ENCODE data around the gene PSMA8.
"Not testable (repeated sequence)": the region's sequence is repeated elsewhere in the genome, so short reads cannot be mapped to it uniquely, and the experiment has no call there.

PSMA8 gene

GRCh38 chr18:26134107-26134506 is 438 bp downstream of the PSMA8 start:
- no peak overlapping the region for H3K27ac ChIP-seq
- TF ChIP-seq CTCF (conservative IDR thresholded peaks at IDR 0.05): no peak

DNA sequence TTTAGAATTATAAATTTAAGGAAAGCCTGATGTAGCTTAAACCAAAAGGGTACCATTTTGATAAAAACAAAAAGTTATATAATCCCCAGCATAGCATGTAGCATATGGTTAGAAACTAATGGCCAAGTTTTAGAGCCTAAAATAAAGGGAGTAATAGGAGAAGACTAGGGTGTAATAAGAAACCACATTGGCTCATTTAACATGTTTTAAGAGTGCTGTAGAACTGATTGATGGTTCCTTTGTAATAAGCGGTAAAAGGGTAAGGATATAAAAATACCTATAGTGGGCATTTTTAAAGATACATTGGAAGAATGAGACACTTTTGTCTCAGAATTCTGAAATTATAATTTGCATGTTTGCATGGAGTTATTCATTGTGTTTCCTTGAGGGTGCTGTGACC is 1.9 kb downstream of the PSMA8 start:
- no peak for TF ChIP-seq CTCF (conservative IDR thresholded peaks at IDR 0.05)
- no peak overlapping the region for H3K27ac ChIP-seq

GRCh38 chr18:26157326-26157725 is 23.7 kb downstream of the PSMA8 start:
- no peak for TF ChIP-seq CTCF (conservative IDR thresholded peaks at IDR 0.05)
- no peak overlapping the region for H3K27ac ChIP-seq

GRCh38 chr18:26159353-26159752 is 25.7 kb downstream of the PSMA8 start:
- no peak overlapping the region for H3K27ac ChIP-seq
- TF ChIP-seq CTCF (conservative IDR thresholded peaks at IDR 0.05): peak; percentile 48

DNA sequence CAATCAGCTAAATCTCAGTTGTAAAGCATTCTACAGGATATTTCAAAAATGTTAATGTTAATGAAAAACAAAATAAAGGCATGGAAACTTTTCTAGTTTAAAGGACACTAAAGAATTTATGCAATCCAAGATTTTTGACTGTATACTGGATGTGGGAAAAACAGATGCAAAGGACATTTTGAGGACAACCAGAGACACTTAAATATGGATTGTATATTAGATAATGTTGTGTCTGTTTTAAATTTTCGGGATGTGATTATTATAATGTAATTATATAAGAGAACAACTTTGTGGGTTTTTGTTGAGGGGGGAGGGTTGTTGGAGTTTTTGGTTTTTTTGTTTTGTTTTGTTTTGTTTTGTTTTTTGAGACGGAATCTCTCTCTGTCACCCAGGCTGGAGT is 30.9 kb downstream of the PSMA8 start:
- no peak for TF ChIP-seq CTCF (conservative IDR thresholded peaks at IDR 0.05)
- H3K27ac ChIP-seq: no peak overlapping the region

DNA sequence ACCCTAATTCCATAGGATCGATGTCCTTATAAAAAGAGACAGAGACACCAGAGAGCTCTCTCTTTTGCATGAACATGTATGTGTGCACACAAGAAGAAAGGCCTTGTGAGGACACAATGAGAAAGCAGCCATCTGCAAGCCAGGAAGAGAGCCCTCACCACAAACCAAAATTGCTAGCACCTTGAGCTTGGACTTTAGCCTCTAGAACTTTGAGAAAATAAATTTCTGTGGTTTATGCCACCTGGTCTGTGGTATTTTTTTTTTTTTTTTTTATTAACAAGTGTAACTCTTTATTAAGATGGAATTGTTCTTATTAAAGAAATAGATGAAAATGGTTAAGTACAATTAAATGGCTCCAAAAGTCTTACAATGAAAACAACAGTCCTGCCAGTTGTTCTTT is 33.9 kb downstream of the PSMA8 start:
- not testable (repeated sequence) for H3K27ac ChIP-seq

DNA sequence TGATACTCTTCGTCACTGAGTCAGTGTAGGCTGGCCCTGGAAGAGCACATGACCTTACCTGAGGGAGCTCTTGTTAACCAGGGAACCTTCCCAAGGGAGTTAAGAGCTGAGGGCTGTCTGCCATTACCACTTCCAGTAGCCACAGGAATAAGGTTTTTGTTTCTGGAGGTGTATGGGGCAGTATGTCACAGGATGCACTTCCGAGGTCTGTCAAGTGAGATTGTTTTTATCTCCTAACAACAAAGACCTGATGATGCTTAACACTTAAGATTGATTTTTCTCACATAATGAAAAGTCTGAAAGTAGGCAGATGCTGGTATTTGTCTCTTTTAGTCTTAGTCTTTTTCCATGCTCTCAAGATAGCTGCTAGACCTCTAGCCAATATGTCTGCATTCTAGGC is 41.8 kb downstream of the PSMA8 start:
- H3K27ac ChIP-seq: no peak overlapping the region
- no peak for TF ChIP-seq CTCF (conservative IDR thresholded peaks at IDR 0.05)

DNA sequence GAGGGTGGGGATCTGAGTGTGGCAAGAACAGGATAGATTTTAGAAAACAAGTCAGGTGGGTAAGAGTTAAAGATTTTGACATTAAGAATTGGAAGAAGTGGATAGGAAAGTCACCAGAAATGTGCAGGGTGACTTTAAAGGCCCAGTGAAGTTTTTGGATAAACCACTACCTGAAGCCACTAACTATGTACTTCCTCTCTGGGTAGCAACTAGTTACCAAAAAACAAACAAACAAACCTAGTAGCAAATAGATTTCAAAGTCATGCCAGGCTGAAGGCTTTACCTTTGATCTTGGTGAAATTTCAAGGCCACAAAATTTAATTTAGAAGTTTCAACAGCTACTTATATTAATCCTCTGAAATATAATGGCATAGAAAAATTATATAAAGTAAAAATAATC is 42.5 kb downstream of the PSMA8 start:
- no peak overlapping the region for H3K27ac ChIP-seq
- no peak for TF ChIP-seq CTCF (conservative IDR thresholded peaks at IDR 0.05)
